Activated CD8-positive, alpha-beta T cell treated with anti-CD3 and anti-CD28 coated beads, Interleukin-2, amount 10 ng/mL, durations not matched to agents 7 days and 5 days (primary cell): Measurements from ENCODE around the gene MYO16. TPM values are rescaled to one million over a fixed set of nuclear protein-coding genes. Genes with fewer than 3 reads are reported as not detected.

Experiments
- ATAC-seq: fragments of 150-1000 bp; cut with Tn5 transposase; one replicate; pipeline ENCODE4 v1.10.0; 2021; ENCODE audit warnings: moderate library complexity
- CTCF ChIA-PET: fragments of 350-600 bp; sonication (Branson Sonifier 250); formaldehyde crosslinking; loops from one replicate; lab custom pipeline; 2021; ENCODE audit warnings: antibody characterized with exemption; lab: Charles Lee
- POLR2A ChIA-PET: fragments of 350-600 bp; sonication (Branson Sonifier 250); formaldehyde crosslinking; loops from one replicate; lab custom pipeline; 2021; ENCODE audit warnings: antibody characterized with exemption; lab: Charles Lee
- DNase-seq: peaks from one replicate; pipeline ENCODE4 v3.0.0-alpha.2; 2020
- H3K27ac Mint-ChIP-seq: one replicate; pipeline ENCODE4 v1.8.0; 2021; ENCODE audit warnings: mild to moderate bottlenecking, mixed read lengths
- H3K27me3 Mint-ChIP-seq: one replicate; pipeline ENCODE4 v1.8.0; 2021; ENCODE audit warnings: low read depth, mixed read lengths
- H3K36me3 Mint-ChIP-seq: one replicate; pipeline ENCODE4 v1.8.0; 2021; ENCODE audit warnings: low read depth, mixed read lengths
- H3K4me1 Mint-ChIP-seq: one replicate; pipeline ENCODE4 v1.8.0; 2021; ENCODE audit warnings: low read depth, mixed read lengths
- H3K4me3 Mint-ChIP-seq: one replicate; pipeline ENCODE4 v1.8.0; 2021; ENCODE audit warnings: mild to moderate bottlenecking, mixed read lengths
- H3K9me3 Mint-ChIP-seq: one replicate; pipeline ENCODE4 v1.8.0; 2022; ENCODE audit warnings: mixed read lengths; ENCODE audit not compliant: insufficient read depth
- total RNA-seq, 2 experiments: library from RNA; stranded (reverse); gene quantifications; one replicate each; pipeline ENCODE4 v1.2.3, GENCODE V29; 2021

MYO16 gene
- total RNA-seq, 2 experiments from 2014 or later: not detected

GRCh38 chr13:109012115-109012514 is 382.7 kb downstream of the MYO16 start:
- no peaks in the 10 kb centered on the region for H3K9me3 Mint-ChIP-seq
- DNase-seq: no peak
- POLR2A ChIA-PET: no interaction called here
- CTCF ChIA-PET: no interaction called here
- no peaks in the 10 kb centered on the region for H3K4me1 Mint-ChIP-seq
- no peaks in the 10 kb centered on the region for H3K36me3 Mint-ChIP-seq
- no peak overlapping the region for H3K27ac Mint-ChIP-seq
- H3K4me3 Mint-ChIP-seq: no peak overlapping the region
- no peaks in the 10 kb centered on the region for H3K27me3 Mint-ChIP-seq
- ATAC-seq: no peak

GRCh38 chr13:109021558-109021957 is 392.1 kb downstream of the MYO16 start:
- Mint-ChIP-seq H3K4me1 (no peaks in the 10 kb centered on the region), H3K9me3 (no peaks in the 10 kb centered on the region), H3K27me3 (no peaks in the 10 kb centered on the region), H3K36me3 (no peaks in the 10 kb centered on the region), H3K4me3 (no peak overlapping the region), H3K27ac (no peak overlapping the region)
- DNase-seq (no peak), ATAC-seq (no peak)
- ChIA-PET CTCF (no interaction called here), POLR2A (no interaction called here)

GRCh38 chr13:109024611-109025010 is 395.2 kb downstream of the MYO16 start:
- CTCF ChIA-PET: no interaction called here

GRCh38 chr13:109026266-109026665 is 396.9 kb downstream of the MYO16 start:
- CTCF ChIA-PET: no interaction called here
- H3K9me3 Mint-ChIP-seq: no peaks in the 10 kb centered on the region
- ATAC-seq (no peak), DNase-seq (no peak)
- H3K4me3 Mint-ChIP-seq: no peak overlapping the region
- H3K36me3 Mint-ChIP-seq: no peaks in the 10 kb centered on the region
- POLR2A ChIA-PET: no interaction called here
- H3K27me3 Mint-ChIP-seq: no peaks in the 10 kb centered on the region
- no peak overlapping the region for H3K27ac Mint-ChIP-seq
- no peaks in the 10 kb centered on the region for H3K4me1 Mint-ChIP-seq

More at GRCh38 chr13:109024611-109025010, 395.2 kb downstream of the MYO16 start:
- ATAC-seq (no peak), DNase-seq (no peak)
- Mint-ChIP-seq H3K27ac (no peak overlapping the region), H3K27me3 (no peaks in the 10 kb centered on the region), H3K9me3 (no peaks in the 10 kb centered on the region), H3K4me1 (no peaks in the 10 kb centered on the region), H3K4me3 (no peak overlapping the region), H3K36me3 (no peaks in the 10 kb centered on the region)
- POLR2A ChIA-PET: no interaction called here

GRCh38 chr13:109028624-109029023 is 399.2 kb downstream of the MYO16 start:
- CTCF ChIA-PET: no interaction called here
- Mint-ChIP-seq H3K27me3 (no peaks in the 10 kb centered on the region), H3K36me3 (no peaks in the 10 kb centered on the region), H3K4me1 (no peaks in the 10 kb centered on the region), H3K4me3 (no peak overlapping the region), H3K27ac (no peak overlapping the region), H3K9me3 (no peaks in the 10 kb centered on the region)
- no peak for ATAC-seq
- POLR2A ChIA-PET: no interaction called here
- DNase-seq: no peak

- no peaks in the 10 kb centered on the region for H3K4me1 Mint-ChIP-seq
- H3K9me3 Mint-ChIP-seq: no peaks in the 10 kb centered on the region
- ATAC-seq (no peak), DNase-seq (no peak)
- ChIA-PET POLR2A (no interaction called here), CTCF (no interaction called here)
- no peak overlapping the region for H3K4me3 Mint-ChIP-seq
- H3K27me3 Mint-ChIP-seq: no peaks in the 10 kb centered on the region
- H3K27ac Mint-ChIP-seq: no peak overlapping the region
- H3K36me3 Mint-ChIP-seq: no peaks in the 10 kb centered on the region
These were observed 403.7 kb downstream of the MYO16 start for GRCh38 chr13:109033090-109033489.

GRCh38 chr13:109036078-109036780 is 406.8 kb downstream of the MYO16 start:
- ATAC-seq (no peak), DNase-seq (no peak)
- Mint-ChIP-seq H3K9me3 (no peaks in the 10 kb centered on the region), H3K36me3 (no peaks in the 10 kb centered on the region), H3K27me3 (no peaks in the 10 kb centered on the region), H3K27ac (no peak overlapping the region), H3K4me3 (no peak overlapping the region), H3K4me1 (no peaks in the 10 kb centered on the region)
- POLR2A ChIA-PET: interaction anchor here (0.6 kb wide), 1 partner anchor 128 kb away, joined by 3 read pairs; no protein-coding TSS in a partner anchor
- CTCF ChIA-PET: no interaction called here

- no peaks in the 10 kb centered on the region for H3K27me3 Mint-ChIP-seq
- H3K9me3 Mint-ChIP-seq: no peaks in the 10 kb centered on the region
- H3K4me3 Mint-ChIP-seq: no peak overlapping the region
- no peaks in the 10 kb centered on the region for H3K36me3 Mint-ChIP-seq
- no peaks in the 10 kb centered on the region for H3K4me1 Mint-ChIP-seq
- ChIA-PET POLR2A (no interaction called here), CTCF (no interaction called here)
- ATAC-seq: no peak
- H3K27ac Mint-ChIP-seq: no peak overlapping the region
- no peak for DNase-seq
These were observed 414.2 kb downstream of the MYO16 start for GRCh38 chr13:109043636-109044035.

- ChIA-PET POLR2A (no interaction called here), CTCF (no interaction called here)
- Mint-ChIP-seq H3K27ac (no peak overlapping the region), H3K4me1 (no peaks in the 10 kb centered on the region), H3K36me3 (no peaks in the 10 kb centered on the region), H3K4me3 (no peak overlapping the region), H3K27me3 (no peaks in the 10 kb centered on the region), H3K9me3 (no peaks in the 10 kb centered on the region)
- ATAC-seq (no peak), DNase-seq (no peak)
These were observed 426.4 kb downstream of the MYO16 start for GRCh38 chr13:109055850-109056249.

GRCh38 chr13:109058087-109058486 is 428.7 kb downstream of the MYO16 start:
- ChIA-PET POLR2A (no interaction called here), CTCF (interaction anchor here (0.6 kb wide), 1 partner anchor 1403 kb away, joined by 4 read pairs; no protein-coding TSS in a partner anchor)
- Mint-ChIP-seq H3K9me3 (no peaks in the 10 kb centered on the region), H3K36me3 (no peaks in the 10 kb centered on the region), H3K4me1 (no peaks in the 10 kb centered on the region), H3K27me3 (no peaks in the 10 kb centered on the region), H3K4me3 (no peak overlapping the region), H3K27ac (no peak overlapping the region)
- DNase-seq (no peak), ATAC-seq (no peak)

GRCh38 chr13:109072505-109072904 is 443.1 kb downstream of the MYO16 start:
- CTCF ChIA-PET: no interaction called here
- no peak for DNase-seq
- Mint-ChIP-seq H3K4me1 (no peaks in the 10 kb centered on the region), H3K27ac (no peak overlapping the region), H3K36me3 (no peaks in the 10 kb centered on the region), H3K27me3 (no peaks in the 10 kb centered on the region), H3K9me3 (peaks cover 5% of the 10 kb centered on the region), H3K4me3 (no peak overlapping the region)
- no peak for ATAC-seq
- POLR2A ChIA-PET: no interaction called here

- Mint-ChIP-seq H3K27me3 (no peaks in the 10 kb centered on the region), H3K4me3 (no peak overlapping the region), H3K9me3 (no peaks in the 10 kb centered on the region), H3K4me1 (no peaks in the 10 kb centered on the region), H3K36me3 (no peaks in the 10 kb centered on the region), H3K27ac (no peak overlapping the region)
- DNase-seq: no peak
- ATAC-seq: no peak
- CTCF ChIA-PET: no interaction called here
- POLR2A ChIA-PET: no interaction called here
These were observed 445.0 kb downstream of the MYO16 start for GRCh38 chr13:109074436-109074835.

GRCh38 chr13:109074853-109075252 is 445.4 kb downstream of the MYO16 start:
- H3K36me3 Mint-ChIP-seq: no peaks in the 10 kb centered on the region
- DNase-seq (no peak), ATAC-seq (no peak)
- no peak overlapping the region for H3K27ac Mint-ChIP-seq
- CTCF ChIA-PET: no interaction called here
- POLR2A ChIA-PET: no interaction called here
- no peaks in the 10 kb centered on the region for H3K9me3 Mint-ChIP-seq
- H3K4me3 Mint-ChIP-seq: no peak overlapping the region
- H3K27me3 Mint-ChIP-seq: no peaks in the 10 kb centered on the region
- no peaks in the 10 kb centered on the region for H3K4me1 Mint-ChIP-seq
